Hematopoietic multipotent progenitor cell treated with erythropoietin and hydrocortisone succinate and interleukin-3 and kit ligand, for 15 days (in vitro differentiated cells): ENCODE results near the gene CHMP6.
A peak's percentile ranks its signal among the peaks of the same experiment; 100 is the strongest.

ENCODE experiments used
- DNase-seq: peaks from one replicate; pipeline ENCODE4 v3.0.0-alpha.2; 2015; ENCODE audit warnings: low spot score

CHMP6 gene

DNA sequence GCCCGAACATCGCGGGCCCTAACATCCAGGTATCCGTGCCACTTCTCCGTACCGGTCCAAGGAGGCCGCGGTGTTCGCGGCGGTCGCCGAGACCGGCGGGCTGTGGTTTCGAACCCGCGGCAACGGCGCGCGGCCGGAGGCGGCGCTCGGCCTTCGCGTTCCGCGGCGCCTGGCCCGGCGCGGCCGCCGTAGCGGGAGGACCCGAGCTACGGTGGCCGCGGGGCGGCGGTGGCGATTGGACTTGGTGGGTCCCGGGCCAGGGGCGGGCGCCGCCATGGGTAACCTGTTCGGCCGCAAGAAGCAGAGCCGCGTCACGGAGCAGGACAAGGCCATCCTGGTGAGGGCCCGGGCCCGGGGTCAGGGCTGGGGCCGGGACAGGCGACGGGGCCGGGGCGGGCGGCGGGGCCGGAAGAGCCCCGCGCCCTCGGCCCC is at the start of gene CHMP6:
Gene CHMP6 (plus strand): TSS at position 197 of the 432 bp plus-strand sequence. CDS start 78 bp downstream, at position 275.
- DNase-seq = peak; percentile 50

DNA sequence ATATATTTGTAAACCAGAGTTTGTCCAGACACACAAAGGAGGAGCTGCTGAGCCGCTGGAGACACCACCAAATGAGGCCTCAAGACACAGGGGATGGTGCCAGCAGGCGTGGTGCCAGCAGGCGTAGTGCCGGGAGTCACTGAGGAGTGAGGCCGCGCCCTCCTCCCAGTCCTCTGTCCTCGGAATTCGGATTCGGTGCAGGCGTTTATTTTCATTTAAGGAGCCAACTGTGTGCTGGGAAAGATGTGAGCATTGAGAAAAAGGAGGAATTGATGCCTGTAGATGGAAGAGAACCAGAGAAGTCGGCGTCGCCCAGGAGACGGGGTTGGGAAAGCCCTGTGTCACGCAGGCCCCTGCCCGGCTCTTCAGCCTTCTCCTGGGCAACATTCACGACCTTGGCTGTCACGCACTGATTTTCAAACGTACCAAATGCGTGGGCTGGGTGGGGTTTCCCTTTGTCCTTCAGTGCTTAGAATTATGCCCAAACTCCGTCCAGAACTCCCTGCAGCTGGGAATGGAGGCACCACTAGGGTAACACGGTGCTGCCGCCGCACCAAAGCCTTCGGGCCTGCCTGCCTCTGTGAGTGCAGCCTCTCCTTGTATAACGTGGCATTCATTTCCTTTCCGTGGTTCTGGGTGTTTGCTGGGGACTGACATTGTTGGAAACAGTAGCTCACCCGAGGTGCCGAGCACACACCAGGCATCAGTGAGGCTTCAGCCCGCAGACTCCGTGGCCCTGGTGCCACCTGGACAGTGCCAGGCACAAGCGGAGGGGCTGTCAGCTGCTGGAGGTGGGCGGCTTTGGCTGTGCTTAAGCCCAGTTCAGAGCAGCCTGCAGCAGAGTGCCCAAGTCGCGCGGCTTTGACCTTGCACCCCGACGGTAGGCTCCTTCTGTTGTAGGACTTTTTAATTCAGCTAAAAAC is 49.0 kb upstream of the CHMP6 start:
- DNase-seq = no peak

- no peak for DNase-seq
Measured at GRCh38 chr17:80943346-80944145, 48.1 kb upstream of the CHMP6 start.

DNA sequence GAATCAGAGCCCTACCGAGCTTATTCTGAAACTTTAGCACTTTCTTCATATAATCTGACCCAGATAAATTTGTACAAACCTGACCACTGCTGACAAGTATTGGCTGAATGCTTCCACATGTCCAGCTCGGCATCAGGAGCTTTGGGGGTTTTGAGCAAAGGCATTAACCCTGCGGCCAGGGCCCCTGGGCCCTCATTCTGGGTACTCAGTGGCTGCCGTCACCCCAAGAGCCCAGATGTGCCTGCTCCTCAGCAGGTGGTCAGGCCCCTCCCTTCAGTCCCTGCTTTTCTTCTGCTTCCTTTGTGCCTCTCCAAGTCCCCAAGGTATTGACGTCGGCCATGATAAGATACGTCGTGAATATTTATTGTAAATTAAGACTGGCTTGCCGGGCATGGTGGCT is 47.3 kb upstream of the CHMP6 start:
- no peak for DNase-seq

GRCh38 chr17:80945736-80946135 is 45.9 kb upstream of the CHMP6 start:
- DNase-seq = no peak

GRCh38 chr17:80946449-80946848 is 45.2 kb upstream of the CHMP6 start:
- no peak for DNase-seq

DNA sequence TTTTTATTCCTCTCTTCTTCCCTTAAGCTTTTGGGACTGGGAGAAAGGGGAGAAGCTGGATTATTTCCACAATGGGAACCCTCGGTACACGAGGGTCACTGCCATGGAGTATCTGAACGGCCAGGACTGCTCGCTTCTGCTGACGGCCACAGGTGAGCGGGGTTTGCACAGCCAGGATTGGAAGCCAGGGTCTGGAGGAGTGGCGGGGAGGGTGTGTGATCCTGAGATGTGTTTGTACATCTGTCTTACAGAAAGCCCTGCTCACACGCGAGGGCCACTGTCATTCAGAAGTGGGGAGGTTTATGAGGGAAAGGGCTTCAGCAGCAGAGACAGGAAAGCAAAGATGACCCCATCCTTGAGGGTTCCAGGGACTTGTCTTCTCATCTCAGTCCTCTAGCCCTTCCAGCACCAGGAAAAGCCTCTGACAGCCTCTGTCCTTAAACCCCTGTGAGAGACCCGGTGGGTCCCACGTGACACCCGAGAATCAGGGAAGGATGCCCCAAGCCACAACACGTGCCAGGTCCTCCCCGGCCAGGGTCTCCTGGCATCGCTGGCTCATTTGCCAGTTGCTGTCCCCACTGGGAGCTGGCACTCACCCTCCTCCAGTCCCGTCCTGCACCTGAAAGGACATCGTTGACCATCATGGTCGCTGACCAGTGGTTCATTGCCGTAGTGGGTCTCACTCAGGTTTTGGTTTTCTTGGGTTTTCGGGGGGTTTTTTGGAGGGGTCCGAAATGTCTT is 44.3 kb upstream of the CHMP6 start:
- DNase-seq = no peak

GRCh38 chr17:80948019-80948975 is 43.3 kb upstream of the CHMP6 start:
- no peak for DNase-seq

- no peak for DNase-seq
Measured at GRCh38 chr17:80948976-80949450, 42.6 kb upstream of the CHMP6 start.

- DNase-seq = no peak
Measured at GRCh38 chr17:80949451-80950421, 41.9 kb upstream of the CHMP6 start.

DNA sequence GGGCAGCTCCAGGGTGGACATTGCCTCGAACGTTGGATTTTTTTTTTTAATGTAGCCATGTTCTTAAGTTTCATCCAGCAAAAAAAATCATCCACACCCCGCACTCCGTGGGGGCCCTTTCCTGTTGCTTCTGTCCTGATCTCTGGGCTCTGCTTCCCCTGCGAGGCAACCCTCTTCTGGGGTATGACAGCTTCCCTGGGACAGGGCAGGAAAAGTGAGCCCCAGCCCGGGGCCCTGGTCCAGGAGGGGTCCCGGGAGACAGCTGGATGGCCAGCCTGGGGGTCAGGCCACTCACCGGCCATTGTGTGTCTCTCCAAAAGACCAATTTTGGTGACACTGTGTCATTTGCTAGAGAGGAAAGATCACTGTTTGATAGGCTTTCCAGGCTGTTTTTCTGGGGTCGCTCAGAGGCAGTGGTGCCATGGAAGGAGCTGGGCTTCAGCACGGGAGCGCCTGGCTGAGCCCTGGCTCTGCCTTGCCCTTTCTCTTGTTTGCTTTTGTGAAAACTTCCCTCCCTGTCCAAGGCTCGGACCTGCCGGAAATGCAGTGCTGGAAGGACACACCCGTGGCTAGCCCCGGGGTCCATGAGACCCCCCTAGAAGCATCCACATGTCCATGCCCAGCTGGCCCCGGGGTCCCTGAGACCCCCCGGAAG is 41.0 kb upstream of the CHMP6 start:
- no peak for DNase-seq

DNA sequence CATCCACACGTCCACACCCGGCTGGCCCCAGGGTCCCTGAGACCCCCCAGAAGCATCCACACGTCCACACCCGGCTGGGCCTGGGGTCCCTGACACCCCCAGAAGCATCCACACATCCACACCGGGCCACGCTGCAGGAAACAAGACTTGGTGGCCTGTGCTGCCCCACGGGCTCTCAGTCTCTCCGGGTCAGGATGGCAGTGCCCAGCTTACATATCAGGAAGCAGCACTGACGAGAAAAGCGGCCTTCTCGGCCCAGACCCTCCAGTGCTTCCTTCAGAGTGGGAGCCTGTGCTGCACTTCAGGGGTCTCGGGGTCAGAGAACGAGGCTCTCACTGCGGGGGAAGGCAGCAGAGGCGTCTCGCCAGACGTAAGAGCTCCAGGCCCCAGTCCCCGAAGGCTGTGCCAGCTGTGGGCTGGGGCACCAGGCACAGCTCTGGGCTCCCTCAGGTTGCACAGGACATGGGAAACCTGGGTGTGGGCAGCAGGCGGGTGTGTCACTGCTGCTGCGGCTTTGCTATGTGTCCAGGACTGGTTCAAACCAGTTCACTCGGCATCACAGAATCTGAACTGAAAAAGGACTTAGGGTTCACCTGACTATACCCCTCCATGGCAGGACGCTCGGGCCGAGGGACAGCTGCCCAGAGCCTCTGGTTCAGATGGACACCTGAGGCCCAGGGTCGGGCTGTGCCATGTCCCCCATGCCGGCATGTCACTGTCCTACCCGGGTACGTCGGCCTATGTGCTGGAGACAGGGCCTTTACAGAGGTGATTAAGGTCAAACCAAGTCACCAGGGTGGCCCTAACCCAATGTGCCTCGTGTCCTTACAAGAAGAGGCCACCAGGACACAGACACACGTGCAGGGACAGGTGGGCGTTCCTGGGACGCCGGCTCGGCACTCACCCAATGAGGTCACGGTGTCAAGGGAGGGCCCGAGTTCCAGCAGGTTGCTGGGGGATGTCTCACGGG is 40.2 kb upstream of the CHMP6 start:
- DNase-seq = no peak

DNA sequence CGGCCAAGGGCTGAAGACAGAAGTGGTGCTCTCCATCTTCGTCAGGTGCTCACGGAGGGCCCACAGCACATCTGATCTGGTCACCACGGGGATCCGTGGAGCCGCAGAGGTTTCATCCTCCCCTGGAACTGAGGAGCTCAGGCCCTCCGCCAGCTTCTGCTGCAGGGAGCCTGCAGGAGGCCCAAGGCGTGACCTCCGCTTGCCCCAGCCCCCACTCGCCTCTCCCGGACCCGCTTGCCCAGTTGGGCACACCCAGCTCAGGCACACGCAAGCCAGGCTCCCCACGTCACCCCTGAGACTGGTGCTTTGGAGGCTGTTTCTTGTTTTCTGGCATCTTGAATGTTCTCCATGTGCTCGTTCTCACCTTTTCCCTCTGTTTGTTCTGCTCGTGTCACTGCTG is 39.4 kb upstream of the CHMP6 start:
- DNase-seq = no peak

DNA sequence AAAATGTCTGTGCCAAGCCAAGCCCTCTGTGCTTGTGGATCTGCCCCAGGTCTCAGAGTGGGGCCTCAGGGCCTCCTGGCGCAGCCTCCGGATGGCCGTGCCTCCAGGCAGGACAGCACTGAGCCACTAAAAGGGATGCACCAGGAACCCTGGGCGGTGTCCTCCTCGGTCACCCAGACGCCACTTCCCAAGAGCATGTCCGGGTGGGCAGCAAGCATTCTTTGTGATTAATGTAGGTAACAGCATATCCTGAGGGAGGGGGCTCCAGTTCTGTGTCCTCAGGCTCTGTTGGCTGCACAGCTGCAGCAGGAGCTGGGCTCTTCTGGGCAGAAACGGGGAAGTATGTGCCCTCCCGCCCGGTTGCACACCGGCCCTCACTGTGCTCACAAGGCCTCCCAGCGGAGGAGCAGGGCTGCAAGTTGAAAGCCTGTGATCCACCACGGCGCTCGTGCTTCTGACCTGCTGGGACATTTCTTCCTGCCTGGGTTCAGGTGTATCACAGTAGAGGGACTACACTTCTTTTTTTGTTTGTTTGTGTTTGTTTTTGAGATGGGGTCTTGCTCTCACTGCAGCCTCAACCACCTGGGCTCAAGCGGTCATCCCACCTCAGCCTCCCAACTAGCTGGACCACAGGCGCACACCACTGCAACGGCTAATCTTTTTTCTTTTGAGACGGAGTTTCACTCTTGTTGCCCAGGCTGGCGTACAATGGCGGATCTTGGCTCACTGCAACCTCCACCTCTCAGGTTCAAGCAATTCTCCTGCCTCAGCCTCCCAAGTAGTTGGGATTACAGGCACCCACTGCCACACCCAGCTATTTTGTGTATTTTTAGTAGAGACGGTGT is 37.9 kb upstream of the CHMP6 start:
- no peak for DNase-seq

- DNase-seq = no peak
Measured at GRCh38 chr17:80955078-80955477, 36.6 kb upstream of the CHMP6 start.

DNA sequence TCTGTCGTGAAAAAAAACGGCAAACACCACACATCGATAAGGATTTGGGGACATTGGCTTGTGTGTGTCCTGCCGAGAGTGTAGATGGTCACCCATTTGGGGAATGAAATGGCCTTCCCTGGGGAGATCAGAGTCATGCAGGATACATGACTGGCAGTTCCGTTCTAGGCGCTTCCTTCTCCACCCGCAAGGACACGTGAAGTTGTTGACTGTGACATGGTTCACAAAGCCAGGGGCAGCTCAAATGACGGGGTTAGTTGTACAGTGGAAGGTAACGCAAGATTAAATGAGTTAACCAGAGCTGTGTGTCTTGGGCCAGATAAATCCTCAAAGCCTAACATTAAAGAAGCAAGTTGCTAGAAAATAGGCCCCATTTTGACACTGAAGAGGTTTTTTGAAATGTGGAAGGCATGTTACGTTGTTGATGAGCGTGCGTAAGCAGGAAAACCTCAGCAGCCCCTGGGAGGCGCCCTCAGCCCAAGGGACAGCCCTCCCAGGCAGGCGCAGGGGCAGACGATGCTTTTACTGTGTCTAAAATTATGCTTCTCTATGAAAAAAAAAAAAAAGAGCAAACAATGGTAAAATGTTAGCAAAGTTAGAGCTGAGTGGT is 35.9 kb upstream of the CHMP6 start:
- DNase-seq = no peak
